HepG2 (cell line): ENCODE results near the gene HBA2. TPM values are rescaled to one million over a fixed set of nuclear protein-coding genes. Genes with fewer than 3 reads are reported as not detected.
A peak's percentile ranks its signal among the peaks of the same experiment; 100 is the strongest.

Experiments
- BRF2 ChIP-seq: sonication (generic); formaldehyde crosslinking; IDR thresholded peaks from 2 replicates; pipeline ENCODE4 v1.8.1; 2022; ENCODE audit warnings: mild to moderate bottlenecking, missing genetic modification reagents
- GATAD1 ChIP-seq: IDR thresholded peaks from 2 replicates; pipeline ENCODE4 v1.6.1; 2016; ENCODE audit warnings: missing genetic modification reagents, missing compliant biosample characterization
- GTF2F1 ChIP-seq: fragments of 150-350 bp; IDR thresholded peaks from 2 replicates; pipeline ENCODE4 v1.6.1; 2014; ENCODE audit warnings: low read length
- HOXA5 ChIP-seq: sonication (generic); formaldehyde crosslinking; IDR thresholded peaks from 2 replicates; pipeline ENCODE4 v1.4.0; 2020; ENCODE audit warnings: missing genetic modification reagents
- ISX ChIP-seq: sonication (generic); formaldehyde crosslinking; conservative IDR thresholded peaks from 2 replicates; pipeline ENCODE4 v1.5.0; 2020; ENCODE audit warnings: missing genetic modification reagents
- JUN ChIP-seq: sonication (generic); formaldehyde crosslinking; IDR thresholded peaks from 2 replicates; pipeline ENCODE4 v1.4.0; 2020; ENCODE audit warnings: mild to moderate bottlenecking, missing genetic modification reagents
- LBX2 ChIP-seq: sonication (generic); formaldehyde crosslinking; IDR thresholded peaks from 2 replicates; pipeline ENCODE4 v1.5.0; 2020; ENCODE audit warnings: missing genetic modification reagents, mild to moderate bottlenecking, borderline replicate concordance
- MBNL3 ChIP-seq: fragments of 250-450 bp; sonication (Bioruptor Pico); conservative IDR thresholded peaks from 2 replicates; pipeline ENCODE4 v1.8.0; 2022; ENCODE audit warnings: mild to moderate bottlenecking, inconsistent platforms
- PAWR ChIP-seq: sonication (generic); formaldehyde crosslinking; IDR thresholded peaks from 2 replicates; pipeline ENCODE4 v1.4.0; 2020; ENCODE audit warnings: missing genetic modification reagents, mild to moderate bottlenecking, borderline replicate concordance
- RBM22 ChIP-seq: fragments of 200-400 bp; formaldehyde crosslinking; optimal IDR thresholded peaks from 2 replicates; pipeline ENCODE3; 2017; ENCODE audit warnings: mild to moderate bottlenecking, low read length, moderate library complexity
- RELA ChIP-seq: sonication (generic); formaldehyde crosslinking; IDR thresholded peaks from 2 replicates; pipeline ENCODE4 v1.4.0; 2020; ENCODE audit warnings: missing genetic modification reagents
- REST ChIP-seq, 2 experiments: IDR thresholded peaks; 2 replicates each; pipeline ENCODE4 v1.6.1; 2011 to 2012; ENCODE audit warnings: low read length in 2 of 2, borderline replicate concordance in 1 of 2, low read depth in 1 of 2, mild to moderate bottlenecking in 1 of 2, moderate library complexity in 1 of 2
- SIX4 ChIP-seq: sonication (generic); formaldehyde crosslinking; IDR thresholded peaks from 2 replicates; pipeline ENCODE4 v1.4.0; 2020; ENCODE audit warnings: missing genetic modification reagents
- SMARCC2 ChIP-seq: fragments of 450-650 bp; IDR thresholded peaks from 2 replicates; pipeline ENCODE4 v1.6.1; 2017; ENCODE audit warnings: antibody characterized with exemption, mild to moderate bottlenecking
- SOX5 ChIP-seq: IDR thresholded peaks from 2 replicates; pipeline ENCODE4 v1.6.1; 2016; ENCODE audit warnings: borderline replicate concordance
- TOPORS ChIP-seq: sonication (generic); formaldehyde crosslinking; IDR thresholded peaks from 2 replicates; pipeline ENCODE4 v1.8.0; 2023; ENCODE audit warnings: mild to moderate bottlenecking, missing genetic modification reagents
- ZBTB37 ChIP-seq: sonication (generic); formaldehyde crosslinking; IDR thresholded peaks from 2 replicates; pipeline ENCODE4 v1.4.0; 2020; ENCODE audit warnings: mild to moderate bottlenecking, missing genetic modification reagents
- ZNF160 ChIP-seq: sonication (generic); formaldehyde crosslinking; IDR thresholded peaks from 2 replicates; pipeline ENCODE4 v1.8.0; 2022; ENCODE audit warnings: mild to moderate bottlenecking, inconsistent platforms, missing genetic modification reagents
- ZNF451 ChIP-seq: sonication (generic); formaldehyde crosslinking; IDR thresholded peaks from 2 replicates; pipeline ENCODE4 v1.5.0; 2020; ENCODE audit warnings: mild to moderate bottlenecking, missing genetic modification reagents
- ZNF709 ChIP-seq: sonication (generic); formaldehyde crosslinking; IDR thresholded peaks from 2 replicates; pipeline ENCODE4 v1.5.0; 2020; ENCODE audit warnings: mild to moderate bottlenecking, missing genetic modification reagents
- ZNF781 ChIP-seq: sonication (generic); formaldehyde crosslinking; IDR thresholded peaks from 2 replicates; pipeline ENCODE4 v1.5.1; 2020; ENCODE audit warnings: borderline replicate concordance, mild to moderate bottlenecking, missing genetic modification reagents; ENCODE audit errors: not compliant biosample characterization
- ZNF878 ChIP-seq: sonication (generic); formaldehyde crosslinking; IDR thresholded peaks from 2 replicates; pipeline ENCODE4 v1.8.1; 2023; ENCODE audit warnings: mild to moderate bottlenecking, missing genetic modification reagents, moderate library complexity
- ZNF879 ChIP-seq: sonication (generic); formaldehyde crosslinking; IDR thresholded peaks from 2 replicates; pipeline ENCODE4 v1.8.1; 2023; ENCODE audit warnings: missing genetic modification reagents
- ZNF891 ChIP-seq: sonication (generic); formaldehyde crosslinking; IDR thresholded peaks from 2 replicates; pipeline ENCODE4 v1.5.0; 2020; ENCODE audit warnings: mild to moderate bottlenecking, missing genetic modification reagents
- polyA plus RNA-seq, 8 experiments: library from polyadenylated mRNA; depleted of rRNA in 3 of 8; stranded (reverse) in 7 of 8; unstranded in 1 of 8; fragments of >200 nt; fragmentation: Illumina TruSeq in 4 of 8; extraction: Trizol in 4 of 8; gene quantifications; 2 replicates each; pipeline versions ENCODE4 v1.2.1 to v1.2.3, GENCODE V29; 2011 to 2016; ENCODE audit warnings: low read depth in 4 of 8, missing spikeins in 1 of 8, mixed read lengths in 1 of 8; ENCODE audit not compliant: insufficient read depth in 1 of 8
- total RNA-seq, 5 experiments: library from RNA; depleted of rRNA; stranded (reverse); fragments of >200 nt; fragmentation: Illumina TruSeq; extraction: Trizol; gene quantifications; 2 replicates each; pipeline ENCODE4 v1.2.3, GENCODE V29; 2016; ENCODE audit warnings: low read depth in 1 of 5

HBA2 gene
- total and polyA plus RNA-seq, 2 of the 13 experiments (the other 11 are each of a cell fraction or from before 2014, with no cell fraction given): not detected

- peak; percentile 97; the same call in 1 of the 2 replicates for TF ChIP-seq LBX2
- TF ChIP-seq SOX5 (CRISPR knock-in tag): peak; percentile 64; the same call in 1 of the 2 replicates
- TF ChIP-seq ZNF879 (CRISPR knock-in tag): peak; percentile 98
- peak; percentile 96 for TF ChIP-seq BRF2
- peak; percentile 84 for TF ChIP-seq ZNF781 (CRISPR knock-in tag)
- peak; percentile 98 for TF ChIP-seq ZNF709
- peak; percentile 95 for TF ChIP-seq HOXA5 (CRISPR knock-in tag)
- peak; percentile 90 for TF ChIP-seq ISX (CRISPR knock-in tag)
- TF ChIP-seq ZNF451 (CRISPR knock-in tag): peak; percentile 98
- TF ChIP-seq PAWR: peak; percentile 94
- peak; percentile 99 for TF ChIP-seq TOPORS
- no peak for TF ChIP-seq MBNL3 (CRISPR knock-in tag)
- TF ChIP-seq REST (IDR thresholded peaks at IDR 0.05; ENCODE audit: borderline replicate concordance in 1 of 2, low read depth in 1 of 2, low read length in 2 of 2): no peak
- no peak for TF ChIP-seq SMARCC2
- TF ChIP-seq RBM22: no peak
- TF ChIP-seq ZNF891 (CRISPR knock-in tag): peak; percentile 98
- peak; percentile 76 for TF ChIP-seq GATAD1 (CRISPR knock-in tag)
- TF ChIP-seq ZNF878 (CRISPR knock-in tag): peak; percentile 93
- TF ChIP-seq SIX4: peak; percentile 55; the same call in 1 of the 2 replicates
- no peak for TF ChIP-seq ZBTB37 (CRISPR knock-in tag)
- TF ChIP-seq RELA (CRISPR knock-in tag): 0 out of 2 replicates have a peak, but pooled peaks have one; percentile 55
- peak; percentile 77 for TF ChIP-seq JUN (CRISPR knock-in tag)
- TF ChIP-seq GTF2F1: no peak
- TF ChIP-seq ZNF160 (CRISPR knock-in tag): no peak; the same call in none of the 2 replicates
These were observed 8.2 kb downstream of the HBA2 start (continued) for GRCh38 chr16:180681-181564.
